ACC112 (cell line): ENCODE results near the gene RBM47.
A peak's percentile ranks its signal among the peaks of the same experiment; 100 is the strongest.
"Not testable (repeated sequence)": the region's sequence is repeated elsewhere in the genome, so short reads cannot be mapped to it uniquely, and the experiment has no call there.

Experiments
- H2AFZ ChIP-seq: fragments of 200-600 bp; sonication (generic); one replicate; pipeline ENCODE4 v1.6.0; 2017; ENCODE audit warnings: antibody characterized with exemption, low read length; ENCODE audit not compliant: unreplicated experiment
- H3K27ac ChIP-seq: fragments of 200-600 bp; sonication (generic); 2 replicates; pipeline ENCODE4 v1.5.1; 2014; ENCODE audit warnings: low read depth, mild to moderate bottlenecking, antibody characterized with exemption, low read length, moderate library complexity
- H3K27me3 ChIP-seq: fragments of 200-600 bp; sonication (generic); 2 replicates; pipeline ENCODE4 v1.6.1; 2014; ENCODE audit warnings: mild to moderate bottlenecking, antibody characterized with exemption, low read length, moderate library complexity, mixed read lengths; ENCODE audit not compliant: insufficient read depth
- H3K36me3 ChIP-seq: fragments of 200-600 bp; sonication (generic); 2 replicates; pipeline ENCODE4 v1.6.1; 2016; ENCODE audit warnings: mild to moderate bottlenecking, antibody characterized with exemption, low read length, moderate library complexity, mixed read lengths; ENCODE audit not compliant: insufficient read depth
- H3K4me1 ChIP-seq: fragments of 200-600 bp; sonication (generic); one replicate; pipeline ENCODE4 v1.6.1; 2016; ENCODE audit warnings: low read length, mixed read lengths; ENCODE audit not compliant: insufficient read depth, unreplicated experiment, control insufficient read depth
- H3K4me3 ChIP-seq: fragments of 200-600 bp; sonication (generic); 2 replicates; pipeline ENCODE4 v1.5.1; 2014; ENCODE audit warnings: mild to moderate bottlenecking, low read depth, low read length
- H3K79me2 ChIP-seq: fragments of 200-600 bp; sonication (generic); one replicate; pipeline ENCODE4 v1.6.0; 2016; ENCODE audit warnings: low read length; ENCODE audit not compliant: control insufficient read depth, unreplicated experiment, insufficient read depth

RBM47 gene

GRCh38 chr4:40562208-40562607 is 67.5 kb downstream of the RBM47 start:
- Histone ChIP-seq H3K4me1 (peaks cover 13% of the 10 kb centered on the region), H2AFZ (no peak overlapping the region), H3K36me3 (no peaks in the 10 kb centered on the region), H3K27ac (no peak overlapping the region), H3K27me3 (no peaks in the 10 kb centered on the region), H3K4me3 (no peak overlapping the region), H3K79me2 (no peaks in the 10 kb centered on the region)

- not testable (repeated sequence) for H3K4me3 ChIP-seq, H3K27me3 ChIP-seq, H3K27ac ChIP-seq, H3K36me3 ChIP-seq, H3K79me2 ChIP-seq, H2AFZ ChIP-seq
- peaks cover 13% of the 10 kb centered on the region for H3K4me1 ChIP-seq
Measured at GRCh38 chr4:40561543-40562177, 68.0 kb downstream of the RBM47 start.

- Histone ChIP-seq H3K4me1 (peaks cover 13% of the 10 kb centered on the region), H3K79me2 (no peaks in the 10 kb centered on the region), H3K36me3 (no peaks in the 10 kb centered on the region), H3K4me3 (no peak overlapping the region), H2AFZ (no peak overlapping the region), H3K27ac (no peak overlapping the region), H3K27me3 (no peaks in the 10 kb centered on the region)
Measured at GRCh38 chr4:40559585-40560465, 69.8 kb downstream of the RBM47 start.

GRCh38 chr4:40557736-40558135 is 71.9 kb downstream of the RBM47 start:
- peaks cover 11% of the 10 kb centered on the region for H3K4me1 ChIP-seq
- H2AFZ ChIP-seq: no peak overlapping the region
- no peaks in the 10 kb centered on the region for H3K27me3 ChIP-seq
- no peaks in the 10 kb centered on the region for H3K79me2 ChIP-seq
- no peaks in the 10 kb centered on the region for H3K36me3 ChIP-seq
- H3K27ac ChIP-seq: no peak overlapping the region
- no peak overlapping the region for H3K4me3 ChIP-seq

- Histone ChIP-seq H3K4me1 (no peaks in the 10 kb centered on the region), H2AFZ (no peak overlapping the region), H3K4me3 (no peak overlapping the region), H3K36me3 (no peaks in the 10 kb centered on the region), H3K79me2 (no peaks in the 10 kb centered on the region), H3K27me3 (no peaks in the 10 kb centered on the region), H3K27ac (no peak overlapping the region)
Measured at GRCh38 chr4:40555176-40555900, 74.3 kb downstream of the RBM47 start.

GRCh38 chr4:40554641-40555040 is 75.0 kb downstream of the RBM47 start:
- H3K4me1 ChIP-seq, H3K36me3 ChIP-seq, H2AFZ ChIP-seq, H3K4me3 ChIP-seq, H3K79me2 ChIP-seq, H3K27me3 ChIP-seq, H3K27ac ChIP-seq: not testable (repeated sequence)

- Histone ChIP-seq H3K27ac (no peak overlapping the region), H3K4me1 (no peaks in the 10 kb centered on the region), H3K4me3 (no peak overlapping the region), H3K27me3 (no peaks in the 10 kb centered on the region), H2AFZ (no peak overlapping the region), H3K36me3 (no peaks in the 10 kb centered on the region), H3K79me2 (no peaks in the 10 kb centered on the region)
Measured at GRCh38 chr4:40553995-40554394, 75.7 kb downstream of the RBM47 start.

GRCh38 chr4:40552536-40552935 is 77.1 kb downstream of the RBM47 start:
- no peak overlapping the region for H3K4me3 ChIP-seq
- H3K4me1 ChIP-seq: peaks cover 8% of the 10 kb centered on the region
- no peak overlapping the region for H2AFZ ChIP-seq
- no peaks in the 10 kb centered on the region for H3K27me3 ChIP-seq
- no peaks in the 10 kb centered on the region for H3K36me3 ChIP-seq
- no peak overlapping the region for H3K27ac ChIP-seq
- no peaks in the 10 kb centered on the region for H3K79me2 ChIP-seq

GRCh38 chr4:40551568-40552136 is 78.0 kb downstream of the RBM47 start:
- not testable (repeated sequence) for H3K36me3 ChIP-seq, H3K79me2 ChIP-seq, H3K27me3 ChIP-seq
- Histone ChIP-seq H3K4me3 (peak overlapping the region; percentile 70), H2AFZ (peak overlapping the region; percentile 55), H3K4me1 (peaks cover 15% of the 10 kb centered on the region), H3K27ac (peak overlapping the region; percentile 38)

- no peaks in the 10 kb centered on the region for H3K79me2 ChIP-seq
- H2AFZ ChIP-seq: peak overlapping the region; percentile 55
- H3K4me3 ChIP-seq: peak overlapping the region; percentile 70
- peak overlapping the region; percentile 38 for H3K27ac ChIP-seq
- H3K36me3 ChIP-seq: no peaks in the 10 kb centered on the region
- H3K27me3 ChIP-seq: no peaks in the 10 kb centered on the region
- H3K4me1 ChIP-seq: peaks cover 15% of the 10 kb centered on the region
Measured at GRCh38 chr4:40550948-40551462, 78.7 kb downstream of the RBM47 start.
